Measurements from ENCODE around the gene CAPN2.
A peak's percentile ranks its signal among the peaks of the same experiment; 100 is the strongest.
"Not testable (repeated sequence)": the region's sequence is repeated elsewhere in the genome, so short reads cannot be mapped to it uniquely, and the experiment has no call there.

CAPN2 gene

GRCh38 chr1:223739366-223740037 lies 27.2 kb downstream of the CAPN2 start:
- DNase-seq, result peak; percentile 56

GRCh38 chr1:223740038-223740736 lies 27.8 kb downstream of the CAPN2 start:
- not testable (repeated sequence) for DNase-seq

- DNase-seq, result peak; percentile 52
These were observed 29.5 kb downstream of the CAPN2 start for GRCh38 chr1:223741861-223742260.

- no peak for DNase-seq
These were observed 30.6 kb downstream of the CAPN2 start for GRCh38 chr1:223742856-223743517.

GRCh38 chr1:223745731-223746130 lies 33.4 kb downstream of the CAPN2 start:
- DNase-seq, result peak; percentile 12

DNA sequence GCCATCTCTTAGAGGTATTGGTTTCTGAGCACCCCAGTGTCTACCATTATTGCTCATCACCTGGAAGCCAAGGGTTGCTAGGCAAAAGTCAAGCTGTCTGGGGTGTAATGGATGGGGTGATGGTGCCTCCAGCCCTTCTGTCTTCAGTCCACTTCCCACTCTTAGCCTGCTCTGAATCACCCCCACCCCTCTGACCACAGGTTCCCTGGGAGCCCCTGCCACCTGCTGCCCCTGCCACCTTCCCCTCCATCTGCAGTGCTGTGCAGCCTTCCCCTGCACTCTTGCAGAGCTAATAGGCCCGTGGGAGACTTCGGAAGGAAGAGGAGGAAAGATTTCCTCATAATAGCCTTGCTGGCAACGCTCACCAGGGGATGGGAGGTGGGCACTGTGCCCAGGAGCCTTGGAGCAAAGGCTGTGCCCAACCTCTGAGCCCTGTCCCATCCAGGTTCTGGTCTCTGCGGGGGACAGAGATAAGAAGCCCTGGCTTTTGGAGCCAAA lies 35.5 kb downstream of the CAPN2 start:
- DNase-seq, result peak; percentile 35

DNA sequence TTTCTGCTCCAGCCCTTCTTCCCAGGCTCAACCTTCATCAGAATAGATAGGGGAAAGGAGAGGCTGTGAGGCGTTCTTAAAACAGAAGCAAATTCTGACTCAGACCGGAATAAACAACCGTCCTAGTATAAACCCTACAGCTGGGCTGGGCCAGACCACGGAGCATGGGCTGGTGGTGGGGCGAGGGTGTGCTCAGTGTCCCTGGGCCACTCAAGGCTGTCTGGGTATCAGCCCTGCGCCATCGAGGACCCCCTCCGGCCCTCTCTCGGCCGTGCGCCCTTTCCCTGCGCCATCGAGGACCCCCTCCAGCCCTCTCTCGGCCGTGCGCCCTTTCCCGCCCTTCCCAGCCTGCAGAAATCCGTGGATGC lies 36.0 kb downstream of the CAPN2 start:
- DNase-seq, result peak; percentile 11

DNA sequence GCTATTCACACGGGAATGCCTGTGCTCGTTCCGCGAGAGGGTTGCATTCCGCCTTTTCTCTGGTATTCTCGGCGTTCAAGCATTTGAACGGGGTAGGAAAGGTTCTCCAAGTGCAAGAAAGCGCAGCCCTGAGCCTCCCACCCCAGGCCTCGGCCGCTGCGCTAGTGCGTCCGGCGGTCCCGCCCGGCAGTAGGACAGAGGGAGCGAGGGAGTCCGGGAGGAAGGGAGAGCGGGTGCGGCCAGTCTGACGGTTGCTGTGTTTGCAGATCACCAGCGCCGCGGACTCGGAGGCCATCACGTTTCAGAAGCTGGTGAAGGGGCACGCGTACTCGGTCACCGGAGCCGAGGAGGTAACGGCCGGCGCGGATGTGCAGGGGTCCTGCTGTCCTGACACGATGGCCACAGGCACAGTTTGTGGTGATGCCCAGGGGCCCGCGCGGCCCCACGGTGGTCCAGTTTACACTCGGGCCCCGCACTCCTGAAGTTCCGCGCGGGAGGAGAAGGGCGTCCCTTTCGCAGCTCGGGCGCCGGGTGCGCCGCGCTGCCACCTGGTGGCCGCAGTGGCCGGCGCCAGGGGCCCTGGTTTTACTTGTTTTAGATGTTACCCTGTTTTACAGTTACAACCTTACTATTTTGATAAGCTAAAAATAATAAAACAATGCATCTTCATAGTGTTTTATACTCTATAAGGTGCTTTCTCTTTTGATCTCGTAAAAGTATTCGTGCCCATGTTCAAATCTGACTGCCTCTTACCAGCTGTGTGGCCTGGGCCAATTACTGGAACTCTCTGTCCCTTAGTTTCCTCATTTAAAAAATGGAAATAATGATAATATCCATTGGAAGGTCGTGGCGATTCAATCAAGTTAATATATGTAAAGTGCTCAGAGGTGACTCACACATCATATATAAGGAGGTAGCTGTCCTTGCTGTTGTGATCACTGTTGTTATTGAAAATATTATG lies 36.7 kb downstream of the CAPN2 start:
- DNase-seq, result peak; percentile 65

DNA sequence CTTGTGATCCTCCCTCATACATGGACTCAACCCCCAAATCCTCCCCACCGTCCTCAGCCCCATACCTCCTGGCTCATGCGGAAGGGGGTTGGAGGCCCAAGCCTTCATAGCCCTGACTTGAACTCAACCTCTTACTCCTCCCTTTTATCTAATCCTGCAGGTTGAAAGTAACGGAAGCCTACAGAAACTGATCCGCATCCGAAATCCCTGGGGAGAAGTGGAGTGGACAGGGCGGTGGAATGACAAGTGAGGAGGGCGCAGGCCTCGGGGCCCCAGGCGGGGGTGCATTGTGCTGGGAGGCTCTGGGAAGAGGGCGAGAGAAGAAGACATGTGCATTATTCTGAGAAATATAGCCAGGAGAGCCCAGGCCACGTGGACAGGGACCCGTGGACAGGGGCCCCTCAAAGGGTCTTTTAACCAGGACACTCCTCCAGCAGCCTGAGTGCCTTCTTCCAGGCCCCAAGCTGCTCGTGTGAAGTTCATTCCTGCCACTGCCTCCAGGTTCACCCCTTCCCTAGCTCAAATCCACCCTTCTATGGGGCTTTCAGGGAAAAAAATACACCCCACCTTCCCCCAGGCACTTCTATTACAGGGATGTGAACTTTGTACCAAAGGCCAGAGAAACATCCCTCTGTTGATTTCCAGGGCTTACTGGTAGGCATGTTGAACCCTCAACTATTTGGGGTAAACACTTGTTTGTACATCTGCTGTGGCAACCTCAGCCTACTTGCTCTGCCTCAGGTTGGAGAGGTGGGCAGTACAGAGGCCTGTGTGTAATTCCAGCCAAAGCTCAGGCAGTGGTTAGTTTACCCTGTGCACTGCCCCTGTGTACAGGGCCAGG lies 38.6 kb downstream of the CAPN2 start:
- DNase-seq, result no peak

DNA sequence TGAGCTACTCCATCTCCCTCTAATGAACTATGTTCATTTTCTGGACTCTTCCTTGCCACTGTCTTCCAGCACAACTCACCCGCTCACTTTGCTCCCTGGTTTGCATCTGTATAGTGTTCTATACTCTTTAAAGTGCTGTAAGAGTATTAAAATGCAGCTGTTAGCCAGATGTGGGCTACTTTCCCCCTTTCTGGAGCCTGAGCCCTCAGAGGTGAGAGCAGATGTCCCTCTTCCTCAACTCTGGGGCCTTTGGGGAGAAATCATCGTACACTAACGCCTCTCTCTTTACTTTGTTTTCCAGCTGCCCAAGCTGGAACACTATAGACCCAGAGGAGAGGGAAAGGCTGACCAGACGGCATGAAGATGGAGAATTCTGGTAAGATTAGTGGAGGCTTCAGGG lies 39.4 kb downstream of the CAPN2 start:
- no peak for DNase-seq

- no peak for DNase-seq
These were observed 40.6 kb downstream of the CAPN2 start for GRCh38 chr1:223752721-223753515.

DNA sequence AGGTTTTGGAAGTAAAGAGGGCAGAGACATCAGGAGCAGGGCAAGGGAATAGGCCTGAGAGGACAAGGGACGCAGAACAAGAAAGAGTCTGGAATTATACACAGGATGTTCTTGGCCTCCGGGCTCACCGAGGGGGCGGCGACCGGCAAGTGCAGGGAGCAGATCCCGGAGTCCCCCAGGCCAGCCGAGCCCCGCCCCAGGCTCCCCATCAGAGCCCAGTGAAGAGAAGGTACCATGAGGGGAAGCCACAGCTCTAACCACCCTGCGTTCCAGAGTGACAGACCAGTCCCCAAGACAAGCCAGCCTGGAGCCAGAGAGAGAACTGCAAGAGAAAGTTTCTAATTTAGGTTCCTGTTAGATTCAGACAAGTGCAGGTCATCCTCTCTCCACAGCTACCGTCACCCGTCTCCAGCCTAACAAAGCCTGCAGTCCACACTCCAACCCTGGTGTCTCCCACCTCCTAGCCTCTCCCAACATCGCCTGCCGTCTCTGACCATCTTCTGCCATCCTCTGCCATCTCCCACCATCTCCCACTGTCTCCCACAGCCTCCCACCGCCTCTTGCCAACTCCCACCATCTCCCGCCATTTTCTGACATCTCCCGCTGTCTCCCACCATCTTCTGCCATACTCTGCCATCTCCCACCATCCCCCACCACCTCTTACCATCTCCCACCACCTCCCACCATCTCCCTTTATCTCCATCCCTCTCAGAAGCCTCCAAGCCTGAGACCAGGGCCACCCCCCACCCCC lies 42.5 kb downstream of the CAPN2 start:
- no peak for DNase-seq

GRCh38 chr1:223755432-223755792 lies 43.1 kb downstream of the CAPN2 start:
- no peak for DNase-seq

GRCh38 chr1:223755992-223756775 lies 43.8 kb downstream of the CAPN2 start:
- no peak for DNase-seq

DNA sequence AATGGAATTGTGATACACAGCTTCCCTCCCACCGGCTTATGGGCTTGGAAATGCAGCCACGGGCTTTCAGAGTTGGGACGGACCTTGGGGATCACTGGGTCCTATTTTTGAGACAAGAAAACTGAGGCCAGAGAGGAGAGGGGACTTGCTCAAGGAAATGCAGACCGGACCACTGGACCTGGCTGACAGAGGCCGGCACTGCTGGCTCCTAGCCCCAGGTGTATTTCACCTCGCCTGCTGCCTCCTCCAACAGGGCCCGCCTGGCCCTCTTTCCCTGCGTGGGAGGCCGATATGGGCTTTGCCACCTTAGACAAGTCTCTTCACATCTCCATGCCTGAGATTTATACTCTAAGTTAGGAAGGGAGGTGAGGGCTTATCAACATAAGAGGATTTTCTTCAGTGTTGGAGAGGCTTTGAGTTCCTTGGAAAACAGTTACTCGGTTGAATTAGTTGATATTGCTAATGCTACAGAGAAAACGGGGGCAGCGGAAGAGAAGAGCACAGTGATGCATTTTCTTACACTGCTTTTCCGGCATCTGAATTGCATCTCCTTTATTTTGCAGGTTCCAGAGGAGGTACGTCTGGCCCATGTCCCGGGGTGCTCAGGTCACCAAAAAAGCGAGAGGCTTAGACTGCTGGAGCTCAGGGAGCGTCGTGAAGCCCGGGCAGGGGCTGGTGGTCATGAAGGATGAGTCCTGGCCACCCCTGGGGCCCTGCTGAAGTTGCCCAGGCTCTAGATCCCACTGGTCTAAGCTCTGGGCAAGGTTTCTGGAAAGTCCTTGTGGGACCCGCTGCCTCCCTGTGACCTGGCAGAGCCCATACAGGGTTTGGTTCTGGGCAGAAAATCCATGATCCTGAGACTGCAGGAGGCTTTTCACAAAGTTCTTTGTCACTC lies 44.7 kb downstream of the CAPN2 start:
- no peak for DNase-seq

- DNase-seq, result no peak
These were observed 46.4 kb downstream of the CAPN2 start for GRCh38 chr1:223758734-223759133.

DNA sequence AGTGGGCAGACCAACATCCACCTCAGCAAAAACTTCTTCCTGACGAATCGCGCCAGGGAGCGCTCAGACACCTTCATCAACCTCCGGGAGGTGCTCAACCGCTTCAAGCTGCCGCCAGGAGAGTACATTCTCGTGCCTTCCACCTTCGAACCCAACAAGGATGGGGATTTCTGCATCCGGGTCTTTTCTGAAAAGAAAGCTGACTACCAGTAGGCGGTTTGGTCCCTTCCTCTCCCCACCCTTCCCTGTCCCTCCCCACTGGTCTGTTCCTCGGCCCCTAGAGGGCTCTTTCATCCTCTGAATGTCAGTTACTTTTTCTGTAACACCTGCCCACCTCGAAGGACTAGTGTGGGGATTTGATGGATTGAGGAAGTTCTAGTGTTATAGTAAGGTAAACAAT lies 46.9 kb downstream of the CAPN2 start:
- DNase-seq, result no peak

DNA sequence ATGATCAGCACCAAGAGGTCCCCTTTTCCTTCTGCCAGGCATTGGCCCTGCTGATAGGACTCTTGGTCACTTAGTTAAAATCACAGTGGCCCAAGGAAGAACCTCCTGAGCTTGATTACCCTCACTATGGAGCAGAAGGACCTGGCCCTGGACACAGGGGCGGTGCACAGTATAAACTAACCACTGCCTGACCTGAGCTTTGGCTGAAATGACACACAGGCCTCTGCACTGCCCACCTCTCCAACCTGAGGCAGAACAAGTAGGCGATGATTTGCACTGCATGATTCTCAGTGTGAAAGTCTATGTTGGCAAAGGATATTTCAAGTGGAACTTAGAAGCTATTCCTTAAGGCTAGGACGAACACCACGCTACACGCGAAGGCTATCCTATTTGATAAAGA lies 48.5 kb downstream of the CAPN2 start:
- DNase-seq, result no peak
